ENCODE results near the gene LRRC43.
"Not testable (repeated sequence)": the region's sequence is repeated elsewhere in the genome, so short reads cannot be mapped to it uniquely, and the experiment has no call there.

Gene LRRC43

GRCh38 chr12:122159882-122160281 is 23.0 kb upstream of the LRRC43 start:
- no peak for DNase-seq

- DNase-seq, result no peak
Measured at GRCh38 chr12:122160761-122161160, 22.2 kb upstream of the LRRC43 start.

GRCh38 chr12:122161682-122162081 is 21.2 kb upstream of the LRRC43 start:
- no peak for DNase-seq

GRCh38 chr12:122162976-122163375 is 19.9 kb upstream of the LRRC43 start:
- no peak for DNase-seq

- DNase-seq, result no peak
Measured at GRCh38 chr12:122166422-122167349, 16.2 kb upstream of the LRRC43 start.

GRCh38 chr12:122167356-122167925 is 15.5 kb upstream of the LRRC43 start:
- no peak for DNase-seq

- DNase-seq, result no peak
Measured at GRCh38 chr12:122168492-122168891, 14.4 kb upstream of the LRRC43 start.

- DNase-seq, result no peak
Measured at GRCh38 chr12:122171399-122171798, 11.5 kb upstream of the LRRC43 start.

- DNase-seq, result no peak
Measured at GRCh38 chr12:122172262-122172939, 10.5 kb upstream of the LRRC43 start.

GRCh38 chr12:122174155-122174845 is 8.6 kb upstream of the LRRC43 start, which contains the start of gene IL31:
TSS of gene IL31 (minus strand) at chr12:122174221. CDS start at chr12:122174172, 49 bp downstream.
- DNase-seq, result peak; percentile 58

GRCh38 chr12:122176473-122176872 is 6.5 kb upstream of the LRRC43 start:
- not testable (repeated sequence) for DNase-seq

GRCh38 chr12:122183588-122183940 is 641 bp downstream of the LRRC43 start:
- no peak for DNase-seq

GRCh38 chr12:122184517-122184916 is 1.6 kb downstream of the LRRC43 start:
- DNase-seq, result no peak

GRCh38 chr12:122185079-122185478 is 2.2 kb downstream of the LRRC43 start:
- DNase-seq, result no peak

GRCh38 chr12:122185494-122186082 is 2.7 kb downstream of the LRRC43 start:
- peak; percentile 48 for DNase-seq

- no peak for DNase-seq
Measured at GRCh38 chr12:122187466-122187865, 4.5 kb downstream of the LRRC43 start.

- DNase-seq, result no peak
Measured at GRCh38 chr12:122189626-122190475, 6.9 kb downstream of the LRRC43 start.

GRCh38 chr12:122190842-122191668 is 8.1 kb downstream of the LRRC43 start:
- peak; percentile 82 for DNase-seq

GRCh38 chr12:122192441-122192840 is 9.5 kb downstream of the LRRC43 start:
- DNase-seq, result no peak

- DNase-seq, result no peak
Measured at GRCh38 chr12:122194804-122195203, 11.9 kb downstream of the LRRC43 start.

GRCh38 chr12:122195405-122195804 is 12.5 kb downstream of the LRRC43 start:
- DNase-seq, result no peak

Data from RPMI8226 (cell line).